Measurements from ENCODE around the gene SLC17A8.

SLC17A8 gene

GRCh38 chr12:100382338-100382737, 25.5 kb downstream of the SLC17A8 start:
- H2BK5ac ChIP-seq (ENCODE audit: low read length) = no peak overlapping the region
- H2BK15ac ChIP-seq (ENCODE audit: low read length) = no peak overlapping the region
- DNase-seq (ENCODE audit: low spot score) = no peak
- no peaks in the 10 kb centered on the region for H3K9me3 ChIP-seq (replicated peaks in 1 of 2; ENCODE audit: control insufficient read depth in 2 of 2, insufficient read depth in 1 of 2, low read depth in 1 of 2, low read length in 2 of 2)
- H2AFZ ChIP-seq (ENCODE audit: low read length) = no peak overlapping the region
- no peak overlapping the region for H3K23ac ChIP-seq (ENCODE audit: low read depth, low read length, poor library complexity)
- H2BK120ac ChIP-seq (ENCODE audit: low read depth, low read length) = no peak overlapping the region
- H3K18ac ChIP-seq (ENCODE audit: low read length) = no peak overlapping the region
- H3K36me3 ChIP-seq (replicated peaks in 1 of 2; ENCODE audit: control insufficient read depth in 2 of 2, insufficient read depth in 2 of 2, low read length in 2 of 2) = no peaks in the 10 kb centered on the region
- no peaks in the 10 kb centered on the region for H3K4me1 ChIP-seq (ENCODE audit: control insufficient read depth in 2 of 2, insufficient read depth in 1 of 2, low read depth in 1 of 2, low read length in 2 of 2)
- H3K79me1 ChIP-seq (ENCODE audit: low read depth, low read length) = no peaks in the 10 kb centered on the region
- no peak overlapping the region for H2BK12ac ChIP-seq (ENCODE audit: low read length)
- H3K14ac ChIP-seq (ENCODE audit: low read length) = no peak overlapping the region
- no peak overlapping the region for H3K4ac ChIP-seq (ENCODE audit: low read length)
- H3K27ac ChIP-seq (replicated peaks; ENCODE audit: low read length) = no peak overlapping the region
- H4K91ac ChIP-seq (ENCODE audit: low read depth, low read length, poor library complexity) = no peak overlapping the region
- no peaks in the 10 kb centered on the region for H3K27me3 ChIP-seq (ENCODE audit: control insufficient read depth in 3 of 3, insufficient read depth in 3 of 3, low read depth in 1 of 3, low read length in 3 of 3)
- no peak overlapping the region for H3K4me3 ChIP-seq (ENCODE audit: low read length in 2 of 2)
- H3K9ac ChIP-seq (ENCODE audit: low read depth, low read length, poor library complexity) = no peak overlapping the region
- no CpG with 5 or more reads among the region's 6 CpGs for WGBS, 2 donors (ENCODE audit: extremely low coverage in 2 of 2, insufficient read length in 2 of 2, insufficient replicate concordance in 1 of 2)
- no peak overlapping the region for H2AK5ac ChIP-seq (ENCODE audit: low read depth, low read length)
- no peak overlapping the region for H4K8ac ChIP-seq (ENCODE audit: low read depth, low read length)
- no peak overlapping the region for H3K4me2 ChIP-seq (ENCODE audit: insufficient read depth, low read length, poor library complexity, severe bottlenecking)

GRCh38 chr12:100383586-100384558, 27.0 kb downstream of the SLC17A8 start:
- no peak overlapping the region for H2BK12ac ChIP-seq (ENCODE audit: low read length)
- no peak overlapping the region for H2BK5ac ChIP-seq (ENCODE audit: low read length)
- no peak overlapping the region for H3K27ac ChIP-seq (replicated peaks; ENCODE audit: low read length)
- no peak overlapping the region for H3K4me2 ChIP-seq (ENCODE audit: insufficient read depth, low read length, poor library complexity, severe bottlenecking)
- no peak overlapping the region for H2BK15ac ChIP-seq (ENCODE audit: low read length)
- no peaks in the 10 kb centered on the region for H3K4me1 ChIP-seq (ENCODE audit: control insufficient read depth in 2 of 2, insufficient read depth in 1 of 2, low read depth in 1 of 2, low read length in 2 of 2)
- H3K4ac ChIP-seq (ENCODE audit: low read length) = no peak overlapping the region
- no peak for DNase-seq (ENCODE audit: low spot score)
- peak overlapping the region; percentile 2 for H3K23ac ChIP-seq (ENCODE audit: low read depth, low read length, poor library complexity)
- no peaks in the 10 kb centered on the region for H3K27me3 ChIP-seq (ENCODE audit: control insufficient read depth in 3 of 3, insufficient read depth in 3 of 3, low read depth in 1 of 3, low read length in 3 of 3)
- H3K18ac ChIP-seq (ENCODE audit: low read length) = no peak overlapping the region
- H3K79me1 ChIP-seq (ENCODE audit: low read depth, low read length) = no peaks in the 10 kb centered on the region
- no peak overlapping the region for H3K4me3 ChIP-seq (ENCODE audit: low read length in 2 of 2)
- no peak overlapping the region for H2BK120ac ChIP-seq (ENCODE audit: low read depth, low read length)
- no peak overlapping the region for H3K9ac ChIP-seq (ENCODE audit: low read depth, low read length, poor library complexity)
- no peak overlapping the region for H2AK5ac ChIP-seq (ENCODE audit: low read depth, low read length)
- no peaks in the 10 kb centered on the region for H3K36me3 ChIP-seq (replicated peaks in 1 of 2; ENCODE audit: control insufficient read depth in 2 of 2, insufficient read depth in 2 of 2, low read length in 2 of 2)
- no peaks in the 10 kb centered on the region for H3K9me3 ChIP-seq (replicated peaks in 1 of 2; ENCODE audit: control insufficient read depth in 2 of 2, insufficient read depth in 1 of 2, low read depth in 1 of 2, low read length in 2 of 2)
- no CpG with 5 or more reads among the region's 9 CpGs for WGBS, 2 donors (ENCODE audit: extremely low coverage in 2 of 2, insufficient read length in 2 of 2, insufficient replicate concordance in 1 of 2)
- no peak overlapping the region for H4K8ac ChIP-seq (ENCODE audit: low read depth, low read length)
- no peak overlapping the region for H2AFZ ChIP-seq (ENCODE audit: low read length)
- no peak overlapping the region for H3K14ac ChIP-seq (ENCODE audit: low read length)
- H4K91ac ChIP-seq (ENCODE audit: low read depth, low read length, poor library complexity) = no peak overlapping the region

- H2BK12ac ChIP-seq (ENCODE audit: low read length) = no peak overlapping the region
- H3K4me2 ChIP-seq (ENCODE audit: insufficient read depth, low read length, poor library complexity, severe bottlenecking) = no peak overlapping the region
- DNase-seq (ENCODE audit: low spot score) = no peak
- no peaks in the 10 kb centered on the region for H3K36me3 ChIP-seq (replicated peaks in 1 of 2; ENCODE audit: control insufficient read depth in 2 of 2, insufficient read depth in 2 of 2, low read length in 2 of 2)
- H2BK5ac ChIP-seq (ENCODE audit: low read length) = no peak overlapping the region
- no peak overlapping the region for H4K91ac ChIP-seq (ENCODE audit: low read depth, low read length, poor library complexity)
- no peaks in the 10 kb centered on the region for H3K4me1 ChIP-seq (ENCODE audit: control insufficient read depth in 2 of 2, insufficient read depth in 1 of 2, low read depth in 1 of 2, low read length in 2 of 2)
- no peak overlapping the region for H3K4me3 ChIP-seq (ENCODE audit: low read length in 2 of 2)
- no peak overlapping the region for H3K9ac ChIP-seq (ENCODE audit: low read depth, low read length, poor library complexity)
- no peak overlapping the region for H2AK5ac ChIP-seq (ENCODE audit: low read depth, low read length)
- no peaks in the 10 kb centered on the region for H3K27me3 ChIP-seq (ENCODE audit: control insufficient read depth in 3 of 3, insufficient read depth in 3 of 3, low read depth in 1 of 3, low read length in 3 of 3)
- no peak overlapping the region for H4K8ac ChIP-seq (ENCODE audit: low read depth, low read length)
- H3K4ac ChIP-seq (ENCODE audit: low read length) = no peak overlapping the region
- no peak overlapping the region for H3K27ac ChIP-seq (replicated peaks; ENCODE audit: low read length)
- H3K9me3 ChIP-seq (replicated peaks in 1 of 2; ENCODE audit: control insufficient read depth in 2 of 2, insufficient read depth in 1 of 2, low read depth in 1 of 2, low read length in 2 of 2) = no peaks in the 10 kb centered on the region
- H2BK15ac ChIP-seq (ENCODE audit: low read length) = no peak overlapping the region
- H3K14ac ChIP-seq (ENCODE audit: low read length) = no peak overlapping the region
- no peak overlapping the region for H3K18ac ChIP-seq (ENCODE audit: low read length)
- no peak overlapping the region for H2BK120ac ChIP-seq (ENCODE audit: low read depth, low read length)
- no CpG with 5 or more reads among the region's 5 CpGs for WGBS, 2 donors (ENCODE audit: extremely low coverage in 2 of 2, insufficient read length in 2 of 2, insufficient replicate concordance in 1 of 2)
- peak overlapping the region; percentile 2 for H3K23ac ChIP-seq (ENCODE audit: low read depth, low read length, poor library complexity)
- no peak overlapping the region for H2AFZ ChIP-seq (ENCODE audit: low read length)
- no peaks in the 10 kb centered on the region for H3K79me1 ChIP-seq (ENCODE audit: low read depth, low read length)
Measured at GRCh38 chr12:100384559-100384935, 27.7 kb downstream of the SLC17A8 start.

GRCh38 chr12:100388382-100388781, 31.5 kb downstream of the SLC17A8 start:
- Histone ChIP-seq H3K14ac (ENCODE audit: low read length) (no peak overlapping the region), H3K79me1 (ENCODE audit: low read depth, low read length) (no peaks in the 10 kb centered on the region), H3K27ac (replicated peaks; ENCODE audit: low read length) (no peak overlapping the region), H3K18ac (ENCODE audit: low read length) (no peak overlapping the region), H3K9ac (ENCODE audit: low read depth, low read length, poor library complexity) (no peak overlapping the region), H3K36me3 (replicated peaks in 1 of 2; ENCODE audit: control insufficient read depth in 2 of 2, insufficient read depth in 2 of 2, low read length in 2 of 2) (no peaks in the 10 kb centered on the region), H3K9me3 (replicated peaks in 1 of 2; ENCODE audit: control insufficient read depth in 2 of 2, insufficient read depth in 1 of 2, low read depth in 1 of 2, low read length in 2 of 2) (no peaks in the 10 kb centered on the region), H3K4me3 (ENCODE audit: low read length in 2 of 2) (no peak overlapping the region), H3K4ac (ENCODE audit: low read length) (no peak overlapping the region), H3K4me1 (ENCODE audit: control insufficient read depth in 2 of 2, insufficient read depth in 1 of 2, low read depth in 1 of 2, low read length in 2 of 2) (no peaks in the 10 kb centered on the region), H2BK15ac (ENCODE audit: low read length) (no peak overlapping the region), H3K27me3 (ENCODE audit: control insufficient read depth in 3 of 3, insufficient read depth in 3 of 3, low read depth in 1 of 3, low read length in 3 of 3) (no peaks in the 10 kb centered on the region), H3K4me2 (ENCODE audit: insufficient read depth, low read length, poor library complexity, severe bottlenecking) (no peak overlapping the region), H2AFZ (ENCODE audit: low read length) (no peak overlapping the region), H2AK5ac (ENCODE audit: low read depth, low read length) (no peak overlapping the region), H2BK12ac (ENCODE audit: low read length) (no peak overlapping the region), H4K91ac (ENCODE audit: low read depth, low read length, poor library complexity) (no peak overlapping the region), H2BK120ac (ENCODE audit: low read depth, low read length) (no peak overlapping the region), H3K23ac (ENCODE audit: low read depth, low read length, poor library complexity) (no peak overlapping the region), H2BK5ac (ENCODE audit: low read length) (no peak overlapping the region), H4K8ac (ENCODE audit: low read depth, low read length) (no peak overlapping the region)
- no peak for DNase-seq (ENCODE audit: low spot score)
- WGBS, 2 donors (ENCODE audit: extremely low coverage in 2 of 2, insufficient read length in 2 of 2, insufficient replicate concordance in 1 of 2) = no CpG with 5 or more reads among the region's 5 CpGs

Data from neuronal stem cell (in vitro differentiated cells).